Activated CD8-positive, alpha-beta memory T cell treated with anti-CD3 and anti-CD28 coated beads, Interleukin-2, amount 50 U/mL, for 24 hours (primary cell): ENCODE measurements around the gene SEC16A.

ENCODE experiments used
- DNase-seq: peaks from one replicate; pipeline ENCODE4 v3.0.0-alpha.2; 2020; ENCODE audit errors: extremely low read depth

SEC16A gene

DNA sequence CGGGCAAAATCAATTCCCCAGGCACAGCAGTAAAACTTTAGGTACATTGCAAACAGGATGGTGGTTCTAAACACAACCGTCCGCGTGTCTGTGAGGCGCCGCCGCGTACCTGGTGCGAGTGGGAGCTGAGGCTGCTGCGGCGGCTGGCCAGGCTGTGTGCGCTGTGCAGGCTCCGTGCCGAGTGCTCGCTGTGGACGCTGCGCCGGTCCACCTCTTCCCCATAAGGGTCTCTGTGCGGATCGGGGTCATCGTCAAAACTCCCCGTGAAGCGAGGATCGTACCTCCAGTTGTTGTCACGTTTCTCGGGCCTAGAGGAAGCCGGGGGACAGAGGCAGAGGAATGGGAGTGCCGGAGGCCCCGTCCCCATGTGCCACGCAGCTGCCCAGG lies 16.7 kb downstream of the SEC16A start:
- DNase-seq: no peak

DNA sequence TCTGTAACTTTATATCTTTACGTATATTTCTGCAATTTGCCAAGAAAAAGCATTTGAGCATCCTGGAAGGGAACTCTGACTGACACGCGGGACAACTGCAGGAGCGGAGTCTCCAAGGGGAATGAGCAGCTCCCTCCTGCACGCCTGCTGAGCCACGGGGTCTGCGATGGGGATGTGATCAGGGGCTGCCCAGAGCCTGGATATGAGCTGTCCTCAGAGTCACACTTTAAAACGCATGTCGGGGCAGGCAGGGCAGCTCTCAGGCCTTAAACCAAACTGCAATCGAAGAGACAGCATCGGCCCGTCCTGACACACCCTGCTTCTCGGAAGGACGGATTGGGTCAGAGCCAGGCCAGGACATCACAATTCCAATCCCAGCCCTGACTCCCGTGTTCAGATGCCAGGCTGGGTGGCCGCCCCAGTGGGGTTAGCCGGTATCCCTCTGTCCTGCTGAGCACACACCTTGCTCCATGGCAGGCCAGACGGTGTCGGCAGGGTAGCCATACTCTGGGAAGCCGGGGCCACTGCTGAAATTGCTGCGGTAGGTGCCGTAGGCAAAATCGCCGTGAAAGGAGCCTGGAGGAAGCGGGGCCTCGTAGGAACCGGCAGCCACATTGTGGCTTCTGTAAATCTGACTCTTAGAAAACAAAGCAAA lies 17.2 kb downstream of the SEC16A start:
- no peak for DNase-seq

DNA sequence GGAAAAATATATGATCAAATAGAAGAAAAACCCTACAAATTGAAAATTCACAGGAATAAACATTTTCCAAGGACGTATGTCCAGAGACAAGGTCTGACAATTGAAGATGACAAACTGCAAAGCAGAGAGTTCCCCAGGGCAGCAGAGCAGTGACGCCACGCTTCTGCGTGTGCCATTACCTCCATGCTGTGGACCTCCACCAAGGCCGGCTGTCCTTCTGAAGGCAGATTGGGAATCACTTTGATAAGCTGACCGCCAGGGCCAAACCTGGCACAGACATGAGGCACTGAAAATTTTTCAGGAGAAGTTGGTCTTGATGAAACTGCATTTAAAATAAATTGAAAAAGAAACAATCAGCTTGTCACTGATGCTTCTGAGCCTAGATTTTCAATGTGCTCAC lies 18.6 kb downstream of the SEC16A start:
- DNase-seq: no peak

DNA sequence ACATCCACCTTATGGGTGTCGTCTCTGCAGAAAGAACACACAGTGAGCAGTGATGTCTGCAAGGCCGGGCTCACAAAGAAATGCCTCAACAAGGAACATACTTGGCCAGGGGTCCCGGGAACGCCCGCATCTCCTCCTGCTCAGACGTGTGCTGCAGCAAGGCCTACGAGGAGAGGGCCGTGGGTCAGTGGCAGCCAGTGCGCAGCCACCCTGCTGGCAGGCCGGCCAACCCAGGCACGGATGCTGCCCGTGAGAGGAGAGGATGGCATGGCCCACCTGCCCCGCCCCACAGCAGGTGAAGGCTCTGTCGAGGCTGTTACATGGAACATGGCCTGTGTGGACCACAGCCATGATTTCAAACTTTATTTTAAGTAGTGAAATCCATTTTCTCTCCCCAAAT lies 19.3 kb downstream of the SEC16A start:
- no peak for DNase-seq

GRCh38 chr9:136462664-136463063 lies 20.2 kb downstream of the SEC16A start:
- no peak for DNase-seq

DNA sequence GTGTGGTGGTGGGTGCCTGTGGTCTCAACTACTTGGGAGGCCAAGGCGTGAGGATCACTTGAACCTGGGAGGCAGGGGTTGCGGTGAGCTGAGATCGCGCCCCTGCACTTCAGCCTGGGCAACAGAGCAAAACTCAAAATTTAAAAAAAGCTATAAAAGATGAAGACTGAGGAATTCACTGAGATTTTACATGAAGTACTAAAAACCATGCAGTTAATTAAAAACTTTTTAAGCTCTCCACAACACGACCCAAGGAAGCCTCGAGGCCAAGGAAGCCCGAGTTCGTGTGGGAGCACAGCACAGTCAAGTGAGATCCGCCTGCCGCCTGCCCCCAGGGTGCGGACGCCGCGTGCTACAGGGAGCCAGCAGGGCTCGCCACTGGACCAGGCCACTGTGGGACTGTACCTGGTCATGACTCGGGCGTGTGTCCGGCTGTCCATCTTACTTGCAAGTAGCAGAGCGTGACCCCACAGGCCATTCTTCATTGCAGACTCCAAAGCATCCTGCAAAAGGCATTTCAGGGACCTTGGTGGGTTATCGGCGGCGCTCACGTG lies 22.0 kb downstream of the SEC16A start:
- DNase-seq: no peak

- DNase-seq: no peak
Measured at GRCh38 chr9:136459425-136459824, 23.4 kb downstream of the SEC16A start.

GRCh38 chr9:136457326-136457725 lies 25.5 kb downstream of the SEC16A start:
- no peak for DNase-seq

DNA sequence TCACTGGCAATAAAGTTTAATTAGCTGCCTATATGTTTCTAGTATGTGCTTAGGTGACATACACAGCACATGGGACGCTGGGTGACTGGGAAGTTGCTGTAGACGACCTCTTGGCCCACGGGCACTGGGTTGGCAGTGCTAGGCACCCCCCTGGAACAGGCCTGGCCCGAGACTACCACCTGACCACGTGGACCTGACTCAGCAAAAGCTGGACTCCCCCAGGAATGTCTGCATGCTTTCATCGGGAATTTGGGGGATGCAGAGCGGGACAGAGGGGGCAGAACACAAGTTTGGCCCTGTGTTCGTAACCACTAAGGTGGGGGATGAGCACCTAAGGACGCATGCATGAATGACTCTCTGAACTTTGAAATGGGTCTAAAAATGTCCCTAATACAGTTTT lies 26.6 kb downstream of the SEC16A start:
- DNase-seq: no peak

DNA sequence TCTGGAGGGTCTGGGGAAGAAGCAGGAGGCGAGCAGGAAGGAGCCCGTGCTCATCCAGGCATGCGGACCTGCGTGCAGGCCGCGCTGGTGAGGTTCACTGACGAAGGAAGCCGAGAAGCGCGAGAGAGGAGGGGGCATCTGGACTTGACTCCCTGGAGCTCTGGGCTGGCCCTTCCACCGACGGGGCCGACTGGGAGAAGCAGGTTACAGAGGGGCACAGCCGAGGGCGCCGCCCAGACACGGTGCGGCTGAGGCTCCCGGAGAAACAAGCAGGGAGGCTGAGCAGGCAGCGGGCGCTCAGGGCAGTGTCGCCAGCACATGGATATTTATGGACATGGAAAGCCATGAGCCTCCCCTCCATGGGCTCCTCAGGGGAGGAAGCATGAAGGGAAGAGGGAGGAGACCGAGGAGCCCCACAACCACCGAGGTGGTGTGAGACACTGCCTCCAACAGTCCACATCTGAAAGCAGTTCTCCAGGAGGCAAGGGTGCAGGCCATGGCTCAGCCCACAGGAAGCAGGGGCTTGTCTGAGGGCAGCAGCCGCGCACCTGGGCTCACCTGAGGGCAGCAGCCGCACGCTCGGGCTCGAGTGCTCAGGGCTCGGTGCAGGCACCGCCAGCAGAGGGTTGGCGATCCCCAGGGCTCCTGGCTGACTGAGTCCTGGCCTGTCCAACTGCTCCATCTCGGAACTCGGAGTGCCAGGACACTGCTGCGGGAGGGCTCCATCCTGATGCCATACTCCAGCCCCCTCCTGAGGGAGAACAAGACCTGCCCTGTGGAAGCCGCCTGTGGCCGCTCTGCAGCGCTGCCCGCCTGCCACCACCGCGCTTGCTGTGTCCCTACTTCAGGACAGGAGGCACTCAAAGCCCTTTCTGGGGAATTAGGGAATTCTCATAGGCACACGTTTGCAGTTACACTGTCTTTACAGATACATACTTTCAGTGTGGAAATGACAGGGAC lies 27.5 kb downstream of the SEC16A start:
- DNase-seq: no peak

DNA sequence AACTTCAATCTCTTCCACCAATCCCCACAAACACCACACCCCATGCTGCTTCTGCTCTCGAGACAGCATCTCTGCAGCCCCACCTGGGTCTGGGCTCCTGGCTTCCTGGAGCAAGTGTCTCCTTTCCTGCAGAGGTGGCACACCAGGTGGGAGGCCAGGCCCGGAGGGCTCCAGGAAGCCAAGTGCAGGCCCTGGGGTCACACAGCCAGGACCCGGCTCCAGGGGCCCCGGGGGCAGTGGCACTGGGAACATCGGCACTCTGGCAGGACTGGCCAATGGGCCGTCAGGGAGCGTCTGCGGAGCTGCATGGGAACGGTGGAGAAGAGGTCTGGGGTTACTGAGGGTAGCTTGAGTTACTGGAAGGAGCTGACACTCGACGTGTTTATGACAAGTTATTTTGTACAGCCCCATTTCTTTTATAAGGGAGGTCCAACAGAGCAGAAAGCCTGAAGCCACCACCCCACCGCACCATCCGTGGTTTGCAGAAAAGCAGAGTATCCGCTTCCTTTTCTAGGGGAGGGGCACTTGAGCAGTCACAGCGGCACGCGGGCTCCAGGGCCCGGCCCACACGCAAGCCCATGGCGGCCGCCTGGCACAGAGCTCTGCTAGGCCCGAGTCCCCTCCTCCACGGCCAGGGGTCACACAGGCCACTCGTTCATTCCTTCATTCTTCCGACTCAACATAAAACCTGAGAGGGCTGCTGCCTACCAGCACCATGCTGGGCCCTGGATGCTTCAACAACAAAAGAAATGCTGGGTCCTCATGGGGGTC lies 28.6 kb downstream of the SEC16A start:
- DNase-seq: no peak

DNA sequence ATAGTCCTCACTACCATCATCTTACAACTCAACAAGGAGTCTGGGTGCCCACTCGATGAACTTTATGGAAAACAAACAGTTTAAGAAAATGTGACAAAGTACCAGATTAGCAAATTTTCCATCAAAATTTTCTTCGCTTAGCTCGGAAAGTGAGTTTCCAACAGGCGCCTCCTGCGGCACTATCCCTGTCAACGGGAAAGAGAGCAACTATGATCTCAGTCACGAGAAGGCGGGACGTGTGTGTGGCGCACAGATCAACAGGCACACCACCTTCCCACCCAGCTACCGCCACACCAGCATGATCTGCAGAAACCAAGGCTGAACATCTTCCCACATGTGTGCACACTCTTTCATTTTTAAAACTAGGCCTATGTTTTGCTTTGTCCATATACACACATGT lies 29.5 kb downstream of the SEC16A start:
- DNase-seq: no peak

DNA sequence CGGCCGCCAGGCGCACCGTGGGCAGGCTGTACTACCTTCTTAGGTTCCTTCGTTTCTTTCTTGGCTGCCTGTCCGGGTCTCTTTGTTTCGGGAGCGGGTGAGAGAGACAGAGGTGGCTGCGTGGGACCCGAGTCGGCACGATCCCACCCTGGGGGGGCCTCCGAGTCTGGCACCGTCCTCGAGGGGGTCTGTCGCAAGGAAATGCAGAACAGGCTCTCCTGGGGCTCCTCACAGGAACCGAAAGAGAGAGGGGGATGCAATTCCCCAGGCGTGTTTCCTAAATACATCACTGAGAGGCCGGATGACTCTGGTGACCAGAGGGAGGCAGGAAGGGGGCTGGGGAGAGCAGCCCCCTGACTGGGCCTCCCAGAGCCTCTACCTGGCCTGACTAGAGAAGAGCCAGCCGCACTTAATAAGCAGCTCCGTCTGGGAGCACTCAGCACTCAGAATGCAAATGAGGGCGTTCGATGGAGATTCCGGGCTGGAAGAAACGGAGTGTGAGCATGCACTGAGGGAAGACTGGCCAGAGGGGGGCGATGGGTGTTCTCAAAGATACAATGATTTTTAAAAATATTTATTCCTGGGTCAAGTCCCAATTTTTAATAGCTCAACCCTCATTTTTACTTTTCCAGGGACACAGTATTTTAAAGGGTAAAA lies 31.5 kb downstream of the SEC16A start:
- DNase-seq: no peak

- no peak for DNase-seq
Measured at GRCh38 chr9:136448655-136449054, 34.2 kb downstream of the SEC16A start.

DNA sequence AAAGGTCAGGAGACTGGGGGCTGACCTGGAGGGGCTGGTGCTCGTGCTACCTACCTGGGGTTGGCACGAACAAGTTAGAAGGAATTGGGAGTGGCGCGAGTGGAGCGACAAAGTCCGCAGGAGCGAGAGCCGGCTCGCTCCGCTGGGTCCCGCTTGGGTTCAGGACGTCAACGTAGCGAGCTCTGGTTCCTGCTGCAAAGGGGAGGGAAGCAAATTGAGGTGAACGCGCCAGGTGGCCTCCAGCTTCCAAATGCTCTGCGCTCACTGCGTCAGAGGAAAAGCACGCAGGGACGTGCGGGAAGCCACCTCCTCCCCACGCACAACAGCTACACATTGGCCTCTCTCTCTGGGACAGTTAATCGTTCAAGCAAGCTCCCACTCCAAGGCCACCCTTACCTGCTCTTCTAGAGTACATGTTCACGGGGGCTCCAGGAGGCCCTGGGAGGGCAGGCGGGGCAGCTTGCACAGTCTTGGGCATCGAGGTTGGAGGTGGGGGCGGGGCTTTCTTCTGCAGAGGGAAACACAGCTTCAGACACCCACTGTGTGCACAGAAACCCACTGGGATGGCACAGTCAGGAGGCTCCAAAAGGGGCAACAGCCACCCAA lies 35.6 kb downstream of the SEC16A start:
- DNase-seq: no peak

DNA sequence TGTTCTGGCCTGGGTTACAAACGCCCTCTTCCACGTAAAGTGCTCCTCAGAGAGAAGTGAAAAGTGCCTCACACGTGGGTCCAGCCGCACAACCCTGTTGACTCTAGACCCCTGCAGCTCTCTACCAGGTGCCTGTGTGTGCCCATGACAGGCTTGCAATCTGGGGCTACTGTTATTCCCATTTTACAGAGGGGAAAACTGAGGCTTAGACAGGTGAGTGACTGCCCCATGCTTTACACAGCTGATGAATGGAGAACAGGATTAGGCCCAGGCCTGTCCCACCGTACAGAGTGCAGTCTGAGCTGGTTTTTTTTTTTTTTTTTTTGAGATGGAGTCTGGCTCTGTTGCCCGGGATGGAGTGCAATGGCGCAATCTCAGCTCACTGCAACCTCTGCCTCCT lies 37.0 kb downstream of the SEC16A start:
- DNase-seq: no peak

GRCh38 chr9:136444102-136444501 lies 38.7 kb downstream of the SEC16A start:
- DNase-seq: no peak

- no peak for DNase-seq
Measured at GRCh38 chr9:136443687-136444086, 39.2 kb downstream of the SEC16A start.

DNA sequence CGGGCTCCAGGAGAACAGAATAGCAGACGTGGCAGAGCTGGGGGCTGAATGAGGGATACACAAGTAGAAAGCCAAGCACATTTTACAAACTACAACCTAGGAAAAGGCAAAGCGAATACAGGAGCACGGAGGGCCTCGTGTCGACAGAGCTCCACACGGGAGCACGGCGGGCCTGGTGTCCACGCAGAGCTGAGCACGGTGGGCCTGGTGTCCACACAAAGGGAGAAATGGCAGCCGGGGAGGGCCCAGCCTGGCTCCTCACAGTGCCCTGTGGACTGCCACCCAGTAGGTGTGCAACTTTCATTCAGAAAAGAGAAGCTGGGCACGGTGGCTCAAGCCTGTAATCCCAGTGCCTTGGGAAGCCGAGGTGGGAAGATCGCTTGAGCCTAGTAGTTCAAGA lies 39.8 kb downstream of the SEC16A start:
- no peak for DNase-seq

DNA sequence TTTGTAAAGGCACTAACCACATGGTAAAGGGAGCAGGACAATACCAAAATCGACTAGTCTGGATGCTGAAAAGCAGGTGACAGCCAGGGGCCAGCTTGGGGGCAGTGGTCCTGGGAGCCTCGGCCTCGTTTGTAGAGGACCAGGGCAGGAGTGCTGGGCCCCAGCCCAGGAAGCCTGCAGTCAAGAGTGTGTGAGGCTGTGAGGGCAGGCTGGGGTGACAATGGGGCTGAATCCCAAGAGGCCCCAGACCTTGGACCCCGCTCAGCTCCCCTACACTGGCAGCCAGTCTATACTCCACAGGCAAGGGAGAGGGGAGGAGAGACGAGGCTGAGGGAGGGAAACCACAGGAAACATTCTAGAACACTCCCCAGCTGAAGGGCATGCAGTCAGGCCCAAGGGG lies 40.6 kb downstream of the SEC16A start:
- no peak for DNase-seq

GRCh38 chr9:136441681-136442245 lies 41.1 kb downstream of the SEC16A start:
- DNase-seq: no peak
